ENCODE measurements around the gene FOXP1. TPM values are rescaled to one million over a fixed set of nuclear protein-coding genes. Genes with fewer than 3 reads are reported as not detected.

Gene FOXP1
- total and polyA plus RNA-seq, 2 of the 8 experiments (the other 6 are each of a cell fraction or from before 2014, with no cell fraction given): 13.9 to 25.4 TPM

- no peak for TF ChIP-seq CHD7 (IDR thresholded peaks at IDR 0.05; ENCODE audit: insufficient replicate concordance, low read length)
- no peak for TF ChIP-seq TAF1 (IDR thresholded peaks at IDR 0.05; ENCODE audit: low read depth, low read length)
- TF ChIP-seq KDM4A (IDR thresholded peaks at IDR 0.05; ENCODE audit: low read depth, low read length, severe bottlenecking): no peak
- TF ChIP-seq TEAD4 (IDR thresholded peaks at IDR 0.05; ENCODE audit: low read depth, low read length): no peak
- no peak for TF ChIP-seq BRCA1 (IDR thresholded peaks at IDR 0.05; ENCODE audit: low read depth, low read length)
- TF ChIP-seq BCL11A (IDR thresholded peaks at IDR 0.05; ENCODE audit: low read depth in 2 of 2, low read length in 2 of 2): no peak
- TF ChIP-seq SP1 (IDR thresholded peaks at IDR 0.05; ENCODE audit: low read depth, low read length): no peak
- no peak for TF ChIP-seq CTBP2 (IDR thresholded peaks at IDR 0.05; ENCODE audit: borderline replicate concordance, insufficient read depth, insufficient read length, low read length)
Measured at GRCh38 chr3:71168880-71169411, 414.6 kb downstream of the FOXP1 start (continued).

Measured in H1 (cell line).